ENCODE measurements around the gene HMCN1.

Gene HMCN1

GRCh38 chr1:185861630-185862029 is 127.4 kb downstream of the HMCN1 start:
- no peak for TF ChIP-seq FOXP2 (optimal IDR thresholded peaks at IDR 0.05; ENCODE audit: borderline replicate concordance, extremely low read depth, extremely low read length, insufficient read depth)
- TF ChIP-seq POLR2AphosphoS5 (IDR thresholded peaks at IDR 0.05; ENCODE audit: low read depth, low read length) = no peak
- TF ChIP-seq SIN3A (IDR thresholded peaks at IDR 0.05; ENCODE audit: borderline replicate concordance, insufficient read depth, low read length) = no peak
- no peak for TF ChIP-seq TAF1 (IDR thresholded peaks at IDR 0.05; ENCODE audit: borderline replicate concordance, insufficient read depth, low read length)
- TF ChIP-seq REST (IDR thresholded peaks at IDR 0.05; ENCODE audit: insufficient read depth in 1 of 2, low read depth in 2 of 2, low read length in 2 of 2) = no peak

GRCh38 chr1:185862235-185862634 is 128.0 kb downstream of the HMCN1 start:
- no peak for TF ChIP-seq SIN3A (IDR thresholded peaks at IDR 0.05; ENCODE audit: borderline replicate concordance, insufficient read depth, low read length)
- TF ChIP-seq POLR2AphosphoS5 (IDR thresholded peaks at IDR 0.05; ENCODE audit: low read depth, low read length) = no peak
- no peak for TF ChIP-seq REST (IDR thresholded peaks at IDR 0.05; ENCODE audit: insufficient read depth in 1 of 2, low read depth in 2 of 2, low read length in 2 of 2)
- no peak for TF ChIP-seq TAF1 (IDR thresholded peaks at IDR 0.05; ENCODE audit: borderline replicate concordance, insufficient read depth, low read length)
- no peak for TF ChIP-seq FOXP2 (optimal IDR thresholded peaks at IDR 0.05; ENCODE audit: borderline replicate concordance, extremely low read depth, extremely low read length, insufficient read depth)

GRCh38 chr1:185864331-185864730 is 130.1 kb downstream of the HMCN1 start:
- TF ChIP-seq SIN3A (IDR thresholded peaks at IDR 0.05; ENCODE audit: borderline replicate concordance, insufficient read depth, low read length) = no peak
- TF ChIP-seq FOXP2 (optimal IDR thresholded peaks at IDR 0.05; ENCODE audit: borderline replicate concordance, extremely low read depth, extremely low read length, insufficient read depth) = no peak
- no peak for TF ChIP-seq REST (IDR thresholded peaks at IDR 0.05; ENCODE audit: insufficient read depth in 1 of 2, low read depth in 2 of 2, low read length in 2 of 2)

GRCh38 chr1:185864889-185865517 is 130.8 kb downstream of the HMCN1 start:
- TF ChIP-seq REST (IDR thresholded peaks at IDR 0.05; ENCODE audit: insufficient read depth in 1 of 2, low read depth in 2 of 2, low read length in 2 of 2) (no peak), TAF1 (IDR thresholded peaks at IDR 0.05; ENCODE audit: borderline replicate concordance, insufficient read depth, low read length) (no peak), POLR2AphosphoS5 (IDR thresholded peaks at IDR 0.05; ENCODE audit: low read depth, low read length) (no peak), FOXP2 (optimal IDR thresholded peaks at IDR 0.05; ENCODE audit: borderline replicate concordance, extremely low read depth, extremely low read length, insufficient read depth) (no peak)

- TF ChIP-seq REST (IDR thresholded peaks at IDR 0.05; ENCODE audit: insufficient read depth in 1 of 2, low read depth in 2 of 2, low read length in 2 of 2) (no peak), SIN3A (IDR thresholded peaks at IDR 0.05; ENCODE audit: borderline replicate concordance, insufficient read depth, low read length) (no peak)
Measured at GRCh38 chr1:185869590-185869989, 135.4 kb downstream of the HMCN1 start.
